ENCODE measurements around the gene CLMP. TPM values are rescaled to one million over a fixed set of nuclear protein-coding genes. Genes with fewer than 3 reads are reported as not detected.

The CLMP gene
- polyA plus RNA-seq, 2 donors, result 2.9 to 4.2 TPM

- Histone ChIP-seq H3K27me3 (ENCODE audit: control insufficient read depth in 1 of 2, insufficient read depth in 2 of 2, low read length in 2 of 2) (no peaks in the 10 kb centered on the region), H3K4me1 (ENCODE audit: control insufficient read depth in 2 of 2, insufficient read depth in 2 of 2, low read length in 1 of 2) (no peaks in the 10 kb centered on the region), H3K27ac (ENCODE audit: low read depth in 2 of 2, low read length in 1 of 2) (no peak overlapping the region), H3K9me3 (ENCODE audit: control insufficient read depth in 2 of 2, insufficient read depth in 1 of 2, low read depth in 1 of 2, low read length in 1 of 2) (no peaks in the 10 kb centered on the region), H3K36me3 (ENCODE audit: control insufficient read depth in 2 of 2, insufficient read depth in 2 of 2, low read length in 1 of 2) (no peaks in the 10 kb centered on the region), H3K4me3 (ENCODE audit: low read depth in 1 of 2, low read length in 2 of 2) (no peak overlapping the region)
- WGBS, 2 donors, result 71 to 76% methylated on average over 3 of the region's 3 CpGs
Observed at GRCh38 chr11:123233975-123234334, 38.9 kb upstream of the CLMP start.

DNA sequence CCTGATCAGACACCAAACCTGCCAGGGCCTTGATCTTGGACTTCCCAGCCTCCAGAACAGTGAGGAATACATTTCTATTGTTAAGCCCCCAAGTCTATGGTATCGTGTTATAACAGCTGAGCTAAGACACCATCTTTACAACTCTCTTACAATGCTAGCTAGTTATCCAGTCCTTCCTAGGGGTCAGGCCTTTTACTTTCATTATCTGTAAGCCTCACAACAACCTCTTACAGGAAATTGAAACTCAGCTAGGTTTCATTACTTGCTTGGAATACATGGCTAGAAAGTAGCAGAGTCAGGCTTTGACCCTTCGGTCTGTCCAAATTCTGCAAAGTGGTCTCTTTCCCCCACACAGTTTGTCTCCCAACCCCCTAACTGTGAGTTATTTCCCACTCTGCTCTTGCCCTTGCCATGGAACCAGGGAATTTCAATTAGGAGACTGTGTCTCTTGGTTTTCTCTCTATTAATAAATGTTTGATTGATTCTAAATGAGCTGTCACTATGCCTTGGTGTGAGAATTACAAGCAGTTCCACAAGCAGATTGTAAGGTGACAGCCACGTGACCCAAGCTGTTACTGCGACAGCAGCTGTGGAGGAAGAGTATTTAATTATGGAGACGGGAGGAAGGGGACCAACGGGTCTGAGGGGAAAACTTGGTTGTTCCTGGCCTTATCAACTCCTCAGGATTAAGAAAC is 38.4 kb upstream of the CLMP start:
- Histone ChIP-seq H3K27me3 (ENCODE audit: control insufficient read depth in 1 of 2, insufficient read depth in 2 of 2, low read length in 2 of 2) (no peaks in the 10 kb centered on the region), H3K4me1 (ENCODE audit: control insufficient read depth in 2 of 2, insufficient read depth in 2 of 2, low read length in 1 of 2) (no peaks in the 10 kb centered on the region), H3K9me3 (ENCODE audit: control insufficient read depth in 2 of 2, insufficient read depth in 1 of 2, low read depth in 1 of 2, low read length in 1 of 2) (no peaks in the 10 kb centered on the region), H3K36me3 (ENCODE audit: control insufficient read depth in 2 of 2, insufficient read depth in 2 of 2, low read length in 1 of 2) (no peaks in the 10 kb centered on the region), H3K4me3 (ENCODE audit: low read depth in 1 of 2, low read length in 2 of 2) (no peak overlapping the region), H3K27ac (ENCODE audit: low read depth in 2 of 2, low read length in 1 of 2) (no peak overlapping the region)
- 69 to 85% methylated on average over 6 of the region's 6 CpGs for WGBS, 2 donors

GRCh38 chr11:123231777-123232176 is 36.7 kb upstream of the CLMP start:
- no peaks in the 10 kb centered on the region for H3K9me3 ChIP-seq (ENCODE audit: control insufficient read depth in 2 of 2, insufficient read depth in 1 of 2, low read depth in 1 of 2, low read length in 1 of 2)
- no peak overlapping the region for H3K4me3 ChIP-seq (ENCODE audit: low read depth in 1 of 2, low read length in 2 of 2)
- 71 to 78% methylated on average over 3 of the region's 3 CpGs for WGBS, 2 donors
- no peaks in the 10 kb centered on the region for H3K27me3 ChIP-seq (ENCODE audit: control insufficient read depth in 1 of 2, insufficient read depth in 2 of 2, low read length in 2 of 2)
- no peak overlapping the region for H3K27ac ChIP-seq (ENCODE audit: low read depth in 2 of 2, low read length in 1 of 2)
- H3K36me3 ChIP-seq (ENCODE audit: control insufficient read depth in 2 of 2, insufficient read depth in 2 of 2, low read length in 1 of 2), result no peaks in the 10 kb centered on the region
- H3K4me1 ChIP-seq (ENCODE audit: control insufficient read depth in 2 of 2, insufficient read depth in 2 of 2, low read length in 1 of 2), result no peaks in the 10 kb centered on the region

DNA sequence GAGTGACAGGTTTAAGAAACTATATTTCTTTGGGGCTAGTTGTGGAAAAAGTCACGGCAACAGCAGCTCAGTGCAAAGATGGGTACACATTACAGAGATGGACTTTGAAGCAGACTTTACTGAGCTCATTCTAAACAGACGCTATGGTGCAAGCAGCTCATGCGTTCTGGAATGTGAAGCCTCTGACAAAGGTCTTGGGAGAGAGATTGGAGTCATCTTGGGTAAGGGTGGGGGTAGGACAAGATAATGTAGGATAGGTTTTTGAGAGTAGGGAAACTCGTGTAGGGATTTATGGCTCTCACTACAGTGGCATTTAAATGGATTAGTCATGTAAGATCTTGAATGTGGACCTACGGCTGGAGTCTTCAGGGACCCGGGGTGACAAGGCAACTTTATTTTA is 36.2 kb upstream of the CLMP start:
- Histone ChIP-seq H3K36me3 (ENCODE audit: control insufficient read depth in 2 of 2, insufficient read depth in 2 of 2, low read length in 1 of 2) (no peaks in the 10 kb centered on the region), H3K4me3 (ENCODE audit: low read depth in 1 of 2, low read length in 2 of 2) (no peak overlapping the region), H3K27me3 (ENCODE audit: control insufficient read depth in 1 of 2, insufficient read depth in 2 of 2, low read length in 2 of 2) (no peaks in the 10 kb centered on the region), H3K4me1 (ENCODE audit: control insufficient read depth in 2 of 2, insufficient read depth in 2 of 2, low read length in 1 of 2) (no peaks in the 10 kb centered on the region), H3K27ac (ENCODE audit: low read depth in 2 of 2, low read length in 1 of 2) (no peak overlapping the region), H3K9me3 (ENCODE audit: control insufficient read depth in 2 of 2, insufficient read depth in 1 of 2, low read depth in 1 of 2, low read length in 1 of 2) (no peaks in the 10 kb centered on the region)
- 56 to 59% methylated on average over 6 of the region's 6 CpGs for WGBS, 2 donors

DNA sequence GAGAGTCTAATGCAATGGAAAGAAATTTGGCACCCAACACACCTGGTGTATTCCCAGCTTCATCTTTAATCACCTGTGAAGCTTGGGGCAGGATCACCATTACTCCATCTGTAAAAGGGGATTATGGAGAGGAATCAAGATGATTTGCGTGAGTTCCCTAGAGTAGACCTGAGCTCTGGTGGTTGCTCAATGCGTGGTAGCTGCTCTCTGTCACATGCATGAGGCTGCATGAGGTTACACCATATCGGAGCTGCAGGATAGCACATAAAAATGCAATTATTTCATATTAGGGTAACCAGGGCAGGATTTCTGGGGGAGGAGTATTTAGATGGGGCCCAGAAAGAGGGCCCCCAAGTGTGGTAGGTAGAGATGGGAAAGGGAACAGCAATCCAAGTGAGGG is 35.3 kb upstream of the CLMP start:
- no peak overlapping the region for H3K27ac ChIP-seq (ENCODE audit: low read depth in 2 of 2, low read length in 1 of 2)
- H3K4me3 ChIP-seq (ENCODE audit: low read depth in 1 of 2, low read length in 2 of 2), result no peak overlapping the region
- 88 to 89% methylated on average over 3 of the region's 3 CpGs for WGBS, 2 donors
- H3K9me3 ChIP-seq (ENCODE audit: control insufficient read depth in 2 of 2, insufficient read depth in 1 of 2, low read depth in 1 of 2, low read length in 1 of 2), result no peaks in the 10 kb centered on the region
- H3K4me1 ChIP-seq (ENCODE audit: control insufficient read depth in 2 of 2, insufficient read depth in 2 of 2, low read length in 1 of 2), result no peaks in the 10 kb centered on the region
- H3K36me3 ChIP-seq (ENCODE audit: control insufficient read depth in 2 of 2, insufficient read depth in 2 of 2, low read length in 1 of 2), result no peaks in the 10 kb centered on the region
- no peaks in the 10 kb centered on the region for H3K27me3 ChIP-seq (ENCODE audit: control insufficient read depth in 1 of 2, insufficient read depth in 2 of 2, low read length in 2 of 2)

DNA sequence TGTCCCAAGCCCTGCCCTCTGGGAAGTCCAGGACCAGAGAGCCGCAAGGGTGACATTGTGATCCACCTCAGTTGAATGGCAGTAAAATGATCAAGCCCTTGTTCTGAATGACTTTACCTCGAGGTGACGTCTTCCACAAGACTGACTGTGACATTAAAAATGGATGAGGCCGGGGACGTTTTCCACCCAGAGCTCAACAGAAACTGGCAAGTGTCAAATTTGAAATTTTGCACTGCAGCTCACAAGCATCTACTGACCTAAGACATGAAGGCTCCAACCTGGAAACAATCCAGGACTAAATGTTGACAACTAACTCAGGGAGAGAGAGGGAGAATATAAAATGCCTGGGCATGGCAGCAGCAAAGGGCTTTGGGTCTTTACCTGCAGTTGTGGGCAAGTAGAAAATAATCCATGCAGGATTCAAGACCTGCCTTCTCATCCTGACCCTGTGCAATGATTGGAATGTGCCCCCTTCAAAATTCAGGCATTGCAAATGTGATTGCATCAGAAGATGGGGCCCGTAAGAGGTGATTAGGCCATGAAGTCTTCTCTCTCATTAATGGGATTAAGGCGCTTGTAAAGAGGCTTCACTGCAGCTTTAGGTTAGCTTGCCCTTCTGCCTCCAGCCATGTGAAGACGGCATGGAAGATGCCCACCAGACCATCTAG is 33.6 kb upstream of the CLMP start:
- Histone ChIP-seq H3K27ac (ENCODE audit: low read depth in 2 of 2, low read length in 1 of 2) (no peak overlapping the region), H3K9me3 (ENCODE audit: control insufficient read depth in 2 of 2, insufficient read depth in 1 of 2, low read depth in 1 of 2, low read length in 1 of 2) (no peaks in the 10 kb centered on the region), H3K27me3 (ENCODE audit: control insufficient read depth in 1 of 2, insufficient read depth in 2 of 2, low read length in 2 of 2) (no peaks in the 10 kb centered on the region), H3K4me3 (ENCODE audit: low read depth in 1 of 2, low read length in 2 of 2) (no peak overlapping the region), H3K36me3 (ENCODE audit: control insufficient read depth in 2 of 2, insufficient read depth in 2 of 2, low read length in 1 of 2) (no peaks in the 10 kb centered on the region), H3K4me1 (ENCODE audit: control insufficient read depth in 2 of 2, insufficient read depth in 2 of 2, low read length in 1 of 2) (no peaks in the 10 kb centered on the region)
- WGBS, 2 donors, result 80 to 84% methylated on average over 8 of the region's 8 CpGs

DNA sequence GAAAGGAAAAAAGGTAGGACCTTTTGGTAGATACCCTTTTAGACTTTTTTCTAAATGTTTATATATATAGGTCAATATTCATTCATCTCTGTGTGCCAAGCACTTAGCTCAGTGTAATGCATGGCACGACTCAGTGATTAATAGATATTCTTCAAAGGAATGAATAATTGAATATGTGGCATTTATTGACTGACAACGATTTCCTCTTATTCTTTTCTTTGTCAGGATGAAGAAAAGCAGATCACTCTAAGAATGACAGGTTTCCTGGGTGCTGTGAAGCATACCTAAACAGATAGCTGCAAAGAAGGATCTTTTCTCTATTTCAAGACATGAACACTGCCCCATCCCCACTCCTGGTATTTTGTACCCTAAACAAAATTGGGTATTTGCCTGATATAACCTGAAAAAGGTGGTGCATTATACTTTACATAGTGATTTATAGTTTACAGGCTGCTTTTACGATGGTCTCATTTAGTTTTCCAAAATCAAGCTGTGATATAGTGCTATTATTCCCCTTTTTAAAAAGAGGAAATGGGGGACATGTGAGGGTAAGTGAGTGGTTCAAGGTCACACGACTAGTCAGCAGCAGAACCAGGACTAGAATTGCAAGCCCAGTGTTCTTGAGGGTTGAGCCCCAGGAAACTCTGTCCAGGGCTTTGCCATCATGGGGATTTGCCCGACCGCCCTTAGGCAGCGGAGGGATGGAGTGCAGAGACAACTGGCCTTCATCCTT is 32.9 kb upstream of the CLMP start:
- Histone ChIP-seq H3K9me3 (ENCODE audit: control insufficient read depth in 2 of 2, insufficient read depth in 1 of 2, low read depth in 1 of 2, low read length in 1 of 2) (no peaks in the 10 kb centered on the region), H3K27me3 (ENCODE audit: control insufficient read depth in 1 of 2, insufficient read depth in 2 of 2, low read length in 2 of 2) (no peaks in the 10 kb centered on the region), H3K4me1 (ENCODE audit: control insufficient read depth in 2 of 2, insufficient read depth in 2 of 2, low read length in 1 of 2) (no peaks in the 10 kb centered on the region), H3K27ac (ENCODE audit: low read depth in 2 of 2, low read length in 1 of 2) (no peak overlapping the region), H3K4me3 (ENCODE audit: low read depth in 1 of 2, low read length in 2 of 2) (no peak overlapping the region), H3K36me3 (ENCODE audit: control insufficient read depth in 2 of 2, insufficient read depth in 2 of 2, low read length in 1 of 2) (no peaks in the 10 kb centered on the region)
- WGBS, 2 donors, result 70 to 71% methylated on average over 7 of the region's 7 CpGs

DNA sequence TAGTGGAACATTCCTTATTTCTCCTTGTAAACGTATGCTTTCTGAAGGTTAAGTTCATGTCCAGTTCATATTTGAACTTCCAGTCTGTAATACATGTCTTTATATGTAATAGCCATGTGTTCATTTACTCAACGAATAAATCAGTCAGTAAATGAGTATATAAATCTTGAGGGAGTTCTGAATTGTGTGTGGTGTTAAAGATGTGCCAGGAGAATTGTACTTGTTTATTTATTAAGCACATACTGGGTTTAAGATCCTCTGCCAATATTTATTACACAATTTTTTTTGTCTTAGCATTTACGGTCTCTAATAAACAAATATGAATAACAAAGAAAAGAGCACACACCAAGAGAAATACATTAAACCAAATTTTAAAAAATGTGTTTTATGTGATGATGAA is 26.5 kb upstream of the CLMP start:
- Histone ChIP-seq H3K4me1 (ENCODE audit: control insufficient read depth in 2 of 2, insufficient read depth in 2 of 2, low read length in 1 of 2) (no peaks in the 10 kb centered on the region), H3K9me3 (ENCODE audit: control insufficient read depth in 2 of 2, insufficient read depth in 1 of 2, low read depth in 1 of 2, low read length in 1 of 2) (peaks cover 0 to 3% of the 10 kb centered on the region in 2 donors), H3K27me3 (ENCODE audit: control insufficient read depth in 1 of 2, insufficient read depth in 2 of 2, low read length in 2 of 2) (no peaks in the 10 kb centered on the region), H3K27ac (ENCODE audit: low read depth in 2 of 2, low read length in 1 of 2) (no peak overlapping the region), H3K36me3 (ENCODE audit: control insufficient read depth in 2 of 2, insufficient read depth in 2 of 2, low read length in 1 of 2) (no peaks in the 10 kb centered on the region), H3K4me3 (ENCODE audit: low read depth in 1 of 2, low read length in 2 of 2) (no peak overlapping the region)
- 64 to 70% methylated on average over 3 of the region's 3 CpGs for WGBS, 2 donors

DNA sequence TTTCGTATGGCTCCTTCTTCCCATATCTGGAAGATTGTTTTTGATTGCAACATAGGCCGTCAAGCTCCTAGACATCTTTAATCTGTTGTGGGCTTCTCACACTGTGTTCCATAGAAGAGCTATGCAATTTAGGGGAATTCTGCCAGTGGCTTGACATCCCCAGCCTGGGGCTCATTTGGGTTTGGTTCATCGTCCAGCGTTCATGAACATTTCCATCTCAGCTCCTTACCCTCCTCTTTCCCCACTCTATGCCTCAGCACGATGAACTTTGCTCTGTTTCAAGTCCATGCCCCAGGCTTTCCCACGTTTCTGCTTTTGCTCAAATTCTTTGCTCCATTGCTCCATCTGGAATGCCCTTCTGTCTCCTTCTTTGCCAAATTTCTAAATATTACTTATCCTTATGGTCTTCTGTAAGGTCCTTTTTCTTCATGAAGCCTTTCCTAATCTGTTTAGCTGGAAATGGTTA is 26.1 kb upstream of the CLMP start:
- Histone ChIP-seq H3K9me3 (ENCODE audit: control insufficient read depth in 2 of 2, insufficient read depth in 1 of 2, low read depth in 1 of 2, low read length in 1 of 2) (peaks cover 0 to 3% of the 10 kb centered on the region in 2 donors), H3K36me3 (ENCODE audit: control insufficient read depth in 2 of 2, insufficient read depth in 2 of 2, low read length in 1 of 2) (no peaks in the 10 kb centered on the region), H3K27me3 (ENCODE audit: control insufficient read depth in 1 of 2, insufficient read depth in 2 of 2, low read length in 2 of 2) (no peaks in the 10 kb centered on the region), H3K4me3 (ENCODE audit: low read depth in 1 of 2, low read length in 2 of 2) (no peak overlapping the region), H3K27ac (ENCODE audit: low read depth in 2 of 2, low read length in 1 of 2) (no peak overlapping the region), H3K4me1 (ENCODE audit: control insufficient read depth in 2 of 2, insufficient read depth in 2 of 2, low read length in 1 of 2) (no peaks in the 10 kb centered on the region)
- WGBS, 2 donors, result 69 to 72% methylated on average over 6 of the region's 6 CpGs
